Esophagus mucosa (tissue), 1 donor: ENCODE results near the gene MAIP1. TPM values are rescaled to one million over a fixed set of nuclear protein-coding genes. Genes with fewer than 3 reads are reported as not detected.

Experiments
- ATAC-seq: fragments of 200-7000 bp; cut with Tn5 transposase; one replicate; pipeline ENCODE4 v1.9.1; 2020
- total RNA-seq: library from RNA; stranded (reverse); gene quantifications from one replicate; pipeline ENCODE4 v1.2.4, GENCODE V29; 2023
- donor health status: DM: yes; HTN: yes; CAD: no.

MAIP1 gene
- total RNA-seq, 1 donor from 2014 or later, result 17.7 TPM

- ATAC-seq, result no peak
These were observed 5.0 kb upstream of the MAIP1 start for GRCh38 chr2:199950396-199950795.

- ATAC-seq, result no peak
These were observed 4.4 kb upstream of the MAIP1 start for GRCh38 chr2:199951023-199951422.

GRCh38 chr2:199955007-199955338, 409 bp upstream of the MAIP1 start:
- no peak for ATAC-seq

GRCh38 chr2:199956062-199956380, 639 bp downstream of the MAIP1 start:
- no peak for ATAC-seq

- no peak for ATAC-seq
These were observed 2.6 kb downstream of the MAIP1 start for GRCh38 chr2:199958014-199958413.

GRCh38 chr2:199962203-199962602, 6.8 kb downstream of the MAIP1 start:
- no peak for ATAC-seq

GRCh38 chr2:199966405-199966804, 11.0 kb downstream of the MAIP1 start:
- ATAC-seq, result no peak

GRCh38 chr2:199966976-199967375, 11.6 kb downstream of the MAIP1 start:
- no peak for ATAC-seq

- ATAC-seq, result no peak
These were observed 12.7 kb downstream of the MAIP1 start for GRCh38 chr2:199968126-199968525.

- no peak for ATAC-seq
These were observed 16.8 kb downstream of the MAIP1 start for GRCh38 chr2:199972088-199972626.

- ATAC-seq, result no peak
These were observed 18.3 kb downstream of the MAIP1 start for GRCh38 chr2:199973703-199974102.

GRCh38 chr2:199975273-199975895, 20.0 kb downstream of the MAIP1 start:
- ATAC-seq, result no peak

GRCh38 chr2:199977984-199978415, 22.6 kb downstream of the MAIP1 start:
- ATAC-seq, result peak; percentile 96

- no peak for ATAC-seq
These were observed 24.0 kb downstream of the MAIP1 start for GRCh38 chr2:199979398-199979797.

- ATAC-seq, result peak; percentile 67
These were observed 24.6 kb downstream of the MAIP1 start for GRCh38 chr2:199979832-199980628.

- no peak for ATAC-seq
These were observed 26.9 kb downstream of the MAIP1 start for GRCh38 chr2:199982126-199982843.

GRCh38 chr2:199983534-199983933, 28.2 kb downstream of the MAIP1 start:
- ATAC-seq, result no peak

GRCh38 chr2:199984159-199984558, 28.8 kb downstream of the MAIP1 start:
- ATAC-seq, result no peak

- no peak for ATAC-seq
These were observed 29.4 kb downstream of the MAIP1 start for GRCh38 chr2:199984755-199985154.

- peak; percentile 84 for ATAC-seq
These were observed 30.3 kb downstream of the MAIP1 start for GRCh38 chr2:199985625-199986207.

- ATAC-seq, result no peak
These were observed 32.2 kb downstream of the MAIP1 start for GRCh38 chr2:199987586-199987985.

GRCh38 chr2:199988151-199988550, 32.8 kb downstream of the MAIP1 start:
- no peak for ATAC-seq

- no peak for ATAC-seq
These were observed 34.4 kb downstream of the MAIP1 start for GRCh38 chr2:199989822-199990221.
